Stimulated activated CD8-positive, alpha-beta memory T cell treated with anti-CD3 and anti-CD28 coated beads, Interleukin-12 subunit alpha, Interleukin-12 subunit beta, amount 100 ng/mL, for 24 hours (primary cell): Measurements from ENCODE around the gene CCDC137.
A peak's percentile ranks its signal among the peaks of the same experiment; 100 is the strongest.

ENCODE experiments used
- DNase-seq: peaks from one replicate; pipeline ENCODE4 v3.0.0-alpha.2; 2020; ENCODE audit errors: extremely low read depth

CCDC137 gene

GRCh38 chr17:81702934-81703746 lies 36.6 kb downstream of the CCDC137 start, which contains the start of gene MRPL12:
Gene MRPL12 (plus strand): TSS chr17:81703367. CDS start chr17:81703502, 135 bp downstream.
- peak; percentile 80 for DNase-seq

DNA sequence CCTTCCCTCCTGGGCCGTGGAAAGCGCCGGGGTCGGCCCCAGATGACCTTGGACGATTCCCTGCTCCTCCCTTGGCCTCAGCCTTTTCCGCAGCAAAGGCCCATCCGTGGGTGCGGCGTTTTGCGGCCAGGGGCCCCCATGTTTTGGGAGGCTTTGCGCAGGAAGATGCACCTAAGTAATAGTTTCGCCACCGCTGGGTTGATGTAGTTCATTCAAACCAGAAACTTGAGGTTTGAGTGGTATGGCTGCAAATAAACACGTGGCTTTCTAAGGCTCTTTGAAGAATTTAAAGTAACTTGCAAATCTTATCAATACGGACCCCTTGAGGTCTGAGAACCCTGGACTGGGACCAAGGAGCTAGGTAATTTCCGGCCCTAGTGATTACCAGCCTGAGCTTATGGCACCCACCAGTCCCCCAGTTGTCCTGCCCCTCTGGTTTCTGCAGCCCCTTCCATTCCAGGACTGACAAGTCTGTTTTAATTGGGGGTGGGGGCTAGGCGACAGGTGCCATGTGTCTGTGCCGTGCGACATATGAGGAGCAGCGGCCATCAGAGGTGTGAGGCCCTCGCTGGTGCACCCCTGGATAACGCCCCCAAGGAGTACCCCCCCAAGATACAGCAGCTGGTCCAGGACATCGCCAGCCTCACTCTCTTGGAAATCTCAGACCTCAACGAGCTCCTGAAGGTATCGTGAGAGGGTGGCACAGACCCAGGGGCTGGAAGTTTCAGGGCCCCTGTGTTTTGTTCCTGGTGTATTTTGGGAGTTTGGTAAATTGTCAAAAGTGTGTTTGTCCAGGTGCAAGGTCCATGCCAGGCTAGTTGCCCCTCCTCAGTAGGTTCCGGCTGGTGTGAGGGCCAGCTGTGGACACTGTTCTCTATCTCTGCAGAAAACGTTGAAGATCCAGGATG lies 37.5 kb downstream of the CCDC137 start:
- DNase-seq = no peak

DNA sequence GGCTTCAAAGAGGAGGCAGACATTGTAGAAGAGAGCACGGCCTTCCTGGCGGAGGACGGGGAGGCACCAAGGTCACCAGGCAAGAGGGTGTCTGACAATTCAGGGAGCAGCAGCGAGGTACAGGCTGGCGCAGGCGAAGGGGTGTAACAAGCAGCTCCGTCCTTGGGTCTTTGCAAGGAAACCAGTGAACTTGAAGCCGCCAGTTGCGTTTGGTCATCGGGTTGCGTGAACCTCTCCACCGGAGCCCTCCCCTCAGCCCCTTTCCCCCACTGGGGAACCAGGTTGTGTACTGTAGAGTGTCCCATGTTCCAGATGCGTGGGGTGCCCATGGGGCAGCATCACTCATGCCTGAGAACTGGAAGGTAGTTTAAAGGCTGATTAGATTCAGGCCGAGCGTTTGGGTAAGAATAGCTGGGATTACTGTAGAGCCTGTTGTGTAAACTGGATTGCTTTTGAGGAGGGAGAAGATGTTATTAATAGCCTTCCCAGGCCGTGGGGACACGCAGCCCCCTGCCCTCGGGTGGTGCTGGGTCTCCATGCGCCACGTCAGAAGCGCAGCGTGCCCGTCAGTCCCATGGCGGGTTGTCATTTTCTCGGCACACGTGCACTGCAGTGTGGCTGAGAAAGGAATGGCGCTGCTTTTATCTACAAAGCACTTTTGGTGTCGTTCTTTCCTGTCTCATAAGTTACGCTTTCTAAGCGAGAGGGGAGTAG lies 39.1 kb downstream of the CCDC137 start:
- no peak for DNase-seq

GRCh38 chr17:81706232-81706611 lies 39.7 kb downstream of the CCDC137 start:
- no peak for DNase-seq

DNA sequence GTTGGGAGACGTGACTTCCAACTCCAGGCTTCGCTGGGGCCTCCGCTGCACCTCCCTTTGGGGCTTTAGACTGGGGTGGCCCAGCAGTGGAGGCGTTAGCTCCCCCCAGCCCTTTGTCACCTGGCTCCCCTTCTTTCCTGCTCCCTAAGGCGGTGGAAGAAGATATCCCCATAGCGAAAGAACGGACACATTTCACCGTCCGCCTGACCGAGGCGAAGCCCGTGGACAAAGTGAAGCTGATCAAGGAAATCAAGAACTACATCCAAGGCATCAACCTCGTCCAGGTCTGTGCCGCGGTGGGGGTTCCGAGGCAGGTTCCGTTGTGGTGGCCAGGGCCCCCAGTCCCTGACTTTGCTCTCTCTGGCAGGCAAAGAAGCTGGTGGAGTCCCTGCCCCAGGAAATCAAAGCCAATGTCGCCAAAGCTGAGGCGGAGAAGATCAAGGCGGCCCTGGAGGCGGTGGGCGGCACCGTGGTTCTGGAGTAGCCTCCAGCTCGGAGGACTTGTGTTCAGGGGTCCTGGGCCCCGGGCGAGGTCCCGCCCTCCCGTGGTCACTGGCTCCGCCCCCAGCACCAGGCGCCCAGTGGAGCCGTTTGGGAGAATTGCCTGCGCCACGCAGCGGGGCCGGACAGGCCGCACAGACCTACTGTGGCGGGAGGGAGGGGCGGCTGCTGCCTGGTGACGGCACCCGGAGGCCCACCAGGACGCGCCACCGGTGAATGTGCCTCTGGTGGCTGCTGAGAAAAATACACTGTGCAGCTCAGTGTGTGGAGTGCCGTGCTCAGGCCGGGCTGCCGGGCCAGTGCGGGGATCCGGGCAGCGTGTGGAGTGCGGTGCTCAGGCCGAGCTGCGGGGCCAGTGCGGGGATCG lies 40.5 kb downstream of the CCDC137 start:
- no peak for DNase-seq

- DNase-seq = no peak
Observed at GRCh38 chr17:81707725-81708646, 41.4 kb downstream of the CCDC137 start.

GRCh38 chr17:81708739-81709185 lies 42.2 kb downstream of the CCDC137 start:
- DNase-seq = no peak

DNA sequence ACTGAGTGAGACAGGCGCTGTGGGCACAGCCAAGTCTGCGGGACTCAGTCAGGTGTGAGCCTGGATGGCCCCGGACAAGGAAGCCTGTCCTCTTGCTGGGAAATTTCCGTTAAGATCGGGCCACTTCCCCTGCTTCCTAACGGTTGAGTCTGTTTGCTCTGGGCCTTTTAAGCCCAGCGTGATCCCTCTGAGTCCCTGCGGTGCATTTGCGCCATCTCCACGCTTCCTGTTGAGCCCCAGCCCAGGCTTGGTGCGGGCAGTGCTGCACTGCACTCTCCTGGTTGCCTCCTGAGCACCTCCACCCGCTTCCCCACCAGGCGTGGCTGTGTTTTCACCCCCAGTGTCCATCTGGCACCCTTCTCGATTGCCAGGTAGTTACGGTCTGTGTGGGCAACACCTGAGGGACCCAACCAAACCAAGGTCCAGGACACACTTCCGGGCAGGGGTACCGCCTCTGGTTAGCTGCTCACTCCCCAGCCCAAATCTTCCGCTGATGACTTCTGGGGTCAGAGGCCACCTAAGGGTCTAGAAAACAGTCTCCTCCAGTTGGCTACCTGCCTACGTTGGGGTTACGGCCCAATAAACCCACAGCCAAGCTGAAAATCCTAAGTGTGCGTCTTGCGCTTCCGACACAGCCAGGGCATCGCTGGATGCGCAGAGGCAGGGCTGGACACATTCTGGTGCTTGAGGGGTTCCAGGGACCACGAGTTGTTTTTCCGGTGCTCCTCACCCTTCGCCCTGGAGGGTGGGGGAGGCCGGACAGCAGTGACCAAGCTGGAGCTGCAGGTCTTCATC lies 44.2 kb downstream of the CCDC137 start:
- DNase-seq = no peak

DNA sequence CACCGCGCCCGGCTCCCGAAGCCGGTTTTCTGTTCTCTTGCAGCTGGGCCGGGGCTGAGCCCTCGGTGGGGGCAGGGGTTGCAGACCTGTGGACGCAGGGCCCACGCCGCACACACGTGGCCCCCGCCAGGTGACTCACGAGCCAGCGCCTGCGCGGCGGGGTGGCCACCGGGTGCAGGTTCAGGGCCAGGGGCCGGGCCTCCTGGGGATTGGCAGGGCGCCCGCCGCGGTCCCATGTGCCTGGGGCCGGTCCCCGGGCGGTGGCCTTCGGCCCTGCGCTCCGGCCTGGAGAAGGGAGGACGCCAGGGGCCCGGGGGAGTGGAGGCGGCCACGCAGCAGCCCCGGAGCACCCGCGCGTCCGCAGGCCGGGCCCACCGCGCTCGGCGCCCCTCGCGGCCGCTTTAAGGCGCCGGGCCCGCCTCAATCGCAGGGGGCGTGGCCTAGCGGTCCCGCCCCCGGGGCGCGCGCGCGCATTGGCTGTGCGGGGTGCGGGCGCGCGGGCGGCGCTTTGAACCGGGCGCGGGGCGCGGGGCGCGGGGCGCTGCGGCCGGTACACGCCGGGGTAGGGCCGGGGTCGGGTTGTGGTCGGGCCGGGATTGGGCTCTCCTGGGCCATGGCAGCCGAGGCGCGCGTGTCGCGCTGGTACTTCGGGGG lies 45.4 kb downstream of the CCDC137 start, which contains the start of gene SLC25A10:
Gene SLC25A10, plus strand, starts transcription at position 471 of the 654 bp plus-strand sequence. Its CDS starts 143 bp downstream, at position 614.
- DNase-seq = peak; percentile 61

GRCh38 chr17:81712468-81713003 lies 46.0 kb downstream of the CCDC137 start:
- DNase-seq = no peak

GRCh38 chr17:81713004-81713555 lies 46.5 kb downstream of the CCDC137 start:
- no peak for DNase-seq

- DNase-seq = no peak
Observed at GRCh38 chr17:81713556-81714411, 47.2 kb downstream of the CCDC137 start.

GRCh38 chr17:81714412-81715106 lies 48.0 kb downstream of the CCDC137 start:
- DNase-seq = no peak

- no peak for DNase-seq
Observed at GRCh38 chr17:81715107-81715871, 48.8 kb downstream of the CCDC137 start.
